H1 (cell line): Measurements from ENCODE around the gene IL17RD. TPM values are rescaled to one million over a fixed set of nuclear protein-coding genes. Genes with fewer than 3 reads are reported as not detected.

Source experiments
- CTCF ChIA-PET: fragments of 300-600 bp; sonication (Branson Sonifier 250); formaldehyde crosslinking; loops from one replicate; lab custom pipeline; 2021; ENCODE audit not compliant: partially characterized antibody; lab: Charles Lee
- POLR2A ChIA-PET: fragments of 300-600 bp; sonication (Branson Sonifier 250); formaldehyde crosslinking; loops from one replicate; lab custom pipeline; 2021; ENCODE audit warnings: inconsistent platforms; ENCODE audit not compliant: partially characterized antibody; lab: Charles Lee
- DNase-seq, 2 experiments: peaks; one replicate each; pipeline versions ENCODE4 v3.0.0 to v3.0.0-alpha.2; 2010 to 2022; ENCODE audit warnings: low spot score in 2 of 2, low read depth in 1 of 2, mixed read lengths in 1 of 2
- FAIRE-seq: peaks from 2 replicates; lab custom pipeline; 2011; peaks lifted over from hg19 to GRCh38; lab: Jason Lieb, UNC
- H2AFZ ChIP-seq: 2 replicates; pipeline ENCODE4 v1.8.1; 2012; ENCODE audit warnings: low read length, inconsistent platforms
- H2AK5ac ChIP-seq: 2 replicates; pipeline ENCODE4 v1.6.1; 2013; ENCODE audit warnings: low read depth, low read length
- H2BK120ac ChIP-seq: replicated peaks from 2 replicates; pipeline ENCODE3; 2013; ENCODE audit warnings: low read depth, low read length, inconsistent platforms
- H2BK12ac ChIP-seq: 2 replicates; pipeline ENCODE4 v1.6.1; 2013; ENCODE audit warnings: low read depth, low read length
- H2BK15ac ChIP-seq: 2 replicates; pipeline ENCODE4 v1.6.1; 2013; ENCODE audit warnings: low read length
- H2BK20ac ChIP-seq: 2 replicates; pipeline ENCODE4 v1.6.1; 2013; ENCODE audit warnings: low read length
- H2BK5ac ChIP-seq: 2 replicates; pipeline ENCODE4 v1.6.1; 2013; ENCODE audit warnings: low read depth, low read length
- H3K14ac ChIP-seq: 2 replicates; pipeline ENCODE4 v1.6.1; 2013; ENCODE audit warnings: inconsistent platforms; ENCODE audit not compliant: insufficient read length
- H3K18ac ChIP-seq: 2 replicates; pipeline ENCODE4 v1.6.1; 2013; ENCODE audit warnings: low read length; ENCODE audit errors: extremely low read depth
- H3K23ac ChIP-seq: 2 replicates; pipeline ENCODE4 v1.6.1; 2013; ENCODE audit warnings: inconsistent platforms; ENCODE audit not compliant: insufficient read length
- H3K23me2 ChIP-seq: 2 replicates; pipeline ENCODE4 v1.6.1; 2013; ENCODE audit warnings: low read depth, low read length
- H3K27ac ChIP-seq: 2 replicates; pipeline ENCODE4 v1.6.1; 2011; ENCODE audit warnings: low read depth, low read length, inconsistent platforms
- H3K27me3 ChIP-seq, 4 experiments: replicated peaks in 1 of 4; 1 replicate in 1 of 4; 2 replicates in 3 of 4; pipeline versions ENCODE4 v1.6.1 to v1.8.1; 2011 to 2013; ENCODE audit warnings: low read length in 3 of 4, mild to moderate bottlenecking in 3 of 4, inconsistent platforms in 2 of 4, mixed read lengths in 2 of 4, moderate library complexity in 1 of 4; ENCODE audit not compliant: control insufficient read depth in 3 of 4, insufficient read depth in 3 of 4; ENCODE audit errors: extremely low read depth in 1 of 4
- H3K36me3 ChIP-seq, 4 experiments: 2 replicates each; pipeline versions ENCODE4 v1.6.1 to v1.8.1; 2011 to 2013; ENCODE audit warnings: mild to moderate bottlenecking in 4 of 4, low read length in 3 of 4, moderate library complexity in 2 of 4, control low read depth in 1 of 4, inconsistent platforms in 1 of 4; ENCODE audit not compliant: insufficient read depth in 4 of 4, control insufficient read depth in 2 of 4
- H3K4ac ChIP-seq: replicated peaks from 2 replicates; pipeline ENCODE3; 2013; ENCODE audit warnings: low read length, low read depth, mixed read lengths, inconsistent platforms; ENCODE audit not compliant: insufficient read length
- H3K4me1 ChIP-seq, 4 experiments: replicated peaks in 1 of 4; 1 replicate in 1 of 4; 2 replicates in 3 of 4; pipeline versions ENCODE4 v1.6.1 to v1.8.1; 2011 to 2013; ENCODE audit warnings: low read length in 3 of 4, inconsistent platforms in 2 of 4, mixed read lengths in 1 of 4; ENCODE audit not compliant: insufficient read depth in 4 of 4, control insufficient read depth in 3 of 4
- H3K4me2 ChIP-seq, 2 experiments: 2 replicates each; pipeline versions ENCODE4 v1.6.1 to v1.8.1; 2011 to 2013; ENCODE audit warnings: low read depth in 2 of 2, low read length in 2 of 2, control low read depth in 1 of 2, inconsistent platforms in 1 of 2, mild to moderate bottlenecking in 1 of 2; ENCODE audit not compliant: insufficient read depth in 1 of 2
- H3K4me3 ChIP-seq, 4 experiments: fragments of 200-600, 300-600 bp in 1 of 4; sonication (generic), shearing (Covaris generic), sonication (Bioruptor Twin) in 1 of 4; 2 replicates each; pipeline versions ENCODE4 v1.5.1 to v1.8.1; 2011 to 2016; ENCODE audit warnings: low read length in 4 of 4, low read depth in 3 of 4, control low read depth in 2 of 4, inconsistent platforms in 2 of 4, mild to moderate bottlenecking in 2 of 4, mixed read lengths in 1 of 4, moderate library complexity in 1 of 4; ENCODE audit not compliant: insufficient read depth in 2 of 4; ENCODE audit errors: extremely low read depth in 1 of 4
- H3K56ac ChIP-seq: replicated peaks from 2 replicates; pipeline ENCODE3; 2013; ENCODE audit warnings: low read depth, mild to moderate bottlenecking, mixed read lengths, low read length, inconsistent platforms; ENCODE audit not compliant: insufficient read length
- H3K79me1 ChIP-seq: 2 replicates; pipeline ENCODE4 v1.6.1; 2013; ENCODE audit warnings: low read depth, low read length, control low read depth
- H3K79me2 ChIP-seq, 2 experiments: 2 replicates each; pipeline versions ENCODE4 v1.6.1 to v1.8.1; 2012 to 2013; ENCODE audit warnings: low read length in 2 of 2, mild to moderate bottlenecking in 2 of 2, inconsistent platforms in 1 of 2; ENCODE audit not compliant: insufficient read depth in 2 of 2, control insufficient read depth in 1 of 2
- H3K9ac ChIP-seq, 4 experiments: replicated peaks in 1 of 4; 1 replicate in 1 of 4; 2 replicates in 3 of 4; pipeline versions ENCODE4 v1.6.1 to v1.8.1; 2011 to 2013; ENCODE audit warnings: low read depth in 3 of 4, low read length in 3 of 4, control low read depth in 2 of 4, mild to moderate bottlenecking in 2 of 4, moderate library complexity in 2 of 4, inconsistent platforms in 1 of 4; ENCODE audit errors: extremely low read depth in 1 of 4
- H3K9me3 ChIP-seq, 2 experiments: 2 replicates each; pipeline versions ENCODE4 v1.6.1 to v1.8.1; 2012 to 2013; ENCODE audit warnings: mild to moderate bottlenecking in 2 of 2, moderate library complexity in 2 of 2, control low read depth in 1 of 2, inconsistent platforms in 1 of 2, low read depth in 1 of 2, low read length in 1 of 2, mixed read lengths in 1 of 2; ENCODE audit not compliant: insufficient read depth in 2 of 2
- H4K20me1 ChIP-seq, 2 experiments: replicated peaks in 1 of 2; 2 replicates each; pipeline versions ENCODE3 to v1.8.1; 2011 to 2013; ENCODE audit warnings: inconsistent platforms in 2 of 2, low read length in 2 of 2, mild to moderate bottlenecking in 1 of 2; ENCODE audit not compliant: insufficient read depth in 2 of 2, control insufficient read depth in 1 of 2
- H4K5ac ChIP-seq: 2 replicates; pipeline ENCODE4 v1.6.1; 2013; ENCODE audit warnings: low read length, low read depth, mixed read lengths, inconsistent platforms; ENCODE audit not compliant: insufficient read length
- H4K8ac ChIP-seq: 2 replicates; pipeline ENCODE4 v1.8.0; 2013; ENCODE audit warnings: mild to moderate bottlenecking, moderate library complexity, low read length, inconsistent platforms; ENCODE audit not compliant: insufficient read depth; ENCODE audit errors: extremely low read depth
- H4K91ac ChIP-seq: replicated peaks from 2 replicates; pipeline ENCODE3; 2013; ENCODE audit warnings: low read length, mixed read lengths, inconsistent platforms; ENCODE audit not compliant: insufficient read length
- NANOG ChIP-seq: IDR thresholded peaks from 2 replicates; pipeline ENCODE4 v1.6.1; 2011; ENCODE audit warnings: low read length, low read depth, mild to moderate bottlenecking, inconsistent platforms; ENCODE audit not compliant: insufficient read depth, poor library complexity, severe bottlenecking
- WGBS, 2 experiments: shearing (Covaris generic) in 1 of 2; methylation state at CpG; one replicate each; pipeline versions ENCODE4 v1.1.6 to v1.1.7; 2013 to 2015; ENCODE audit warnings: low lambda C conversion rate in 2 of 2, mixed read lengths in 2 of 2, inconsistent platforms in 1 of 2, low coverage in 1 of 2, missing lambda C conversion rate in 1 of 2; ENCODE audit not compliant: insufficient replicate concordance in 2 of 2, insufficient coverage in 1 of 2, insufficient read length in 1 of 2; ENCODE audit errors: extremely low coverage in 1 of 2, missing lambda C conversion rate in 1 of 2; 5-methylcytosine and 5-hydroxymethylcytosine counted together
- polyA plus RNA-seq, 7 experiments: library from polyadenylated mRNA; depleted of rRNA in 3 of 7; stranded (reverse) in 5 of 7; unstranded in 2 of 7; fragments of >200 nt in 5 of 7; fragments of 200-250 nt in 2 of 7; gene quantifications; 1 replicate in 5 of 7; 2 replicates in 1 of 7; 4 replicates in 1 of 7; pipeline versions ENCODE4 v1.2.1 to v1.2.3, GENCODE V29; 2011 to 2013; ENCODE audit warnings: missing spikeins in 2 of 7, mixed read lengths in 2 of 7
- total RNA-seq: library from RNA; stranded (reverse); fragmentation: NEBNext Ultra II Directional; extraction: Animal tissue kit (Norgen Biotek cat#: 25700); gene quantifications from 2 replicates; pipeline ENCODE4 v1.2.1, GENCODE V29; 2021

The IL17RD gene
- total and polyA plus RNA-seq, 2 of the 8 experiments (the other 6 are each of a cell fraction or from before 2014, with no cell fraction given): 10.9 to 48.9 TPM

GRCh38 chr3:57064001-57064400 is 101.2 kb downstream of the IL17RD start:
- H4K8ac ChIP-seq: no peak overlapping the region
- TF ChIP-seq NANOG: no peak

More at GRCh38 chr3:57064001-57064400, 101.2 kb downstream of the IL17RD start:
- ChIA-PET POLR2A (interaction anchor here (0.7 to 1.0 kb wide), 3 partner anchors 12 to 74 kb away, joined by 3 to 7 read pairs (median 3); no protein-coding TSS in a partner anchor), CTCF (interaction anchor here (0.6 to 1.2 kb wide), 2 partner anchors 15 to 761 kb away, joined by 3 to 4 read pairs; no protein-coding TSS in a partner anchor)
- Histone ChIP-seq H3K23me2 (peaks cover 2% of the 10 kb centered on the region; the same call in 1 of the 2 replicates), H2BK5ac (no peak overlapping the region; the same call in 1 of the 2 replicates), H3K14ac (no peak overlapping the region), H3K27ac (no peak overlapping the region), H3K18ac (no peak overlapping the region), H4K5ac (no peak overlapping the region), H2BK12ac (no peak overlapping the region), H3K9ac (no peak overlapping the region), H3K4me3 (no peak overlapping the region), H2AFZ (no peak overlapping the region), H3K23ac (no peak overlapping the region), H3K4me1 (peaks cover 0 to 15% (median 8%) of the 10 kb centered on the region in 4 experiments; a peak in 6 of 7 replicates), H3K36me3 (no peaks in the 10 kb centered on the region), H4K91ac (no peak overlapping the region), H2AK5ac (no peak overlapping the region), H3K79me2 (no peaks in the 10 kb centered on the region), H3K4me2 (no peak overlapping the region), H3K4ac (no peak overlapping the region), H2BK15ac (no peak overlapping the region), H3K27me3 (no peaks in the 10 kb centered on the region), H3K79me1 (peaks cover 3% of the 10 kb centered on the region; the same call in 1 of the 2 replicates), H3K56ac (no peak overlapping the region), H2BK120ac (no peak overlapping the region), H4K20me1 (no peaks in the 10 kb centered on the region), H2BK20ac (0 out of 2 replicates have a peak overlapping the region, but pooled peaks have one; percentile 72), H3K9me3 (no peaks in the 10 kb centered on the region)
- FAIRE-seq (no peak), DNase-seq (no peak)
- WGBS, 2 experiments: 91% methylated on average over 6 of the region's 6 CpGs; no CpG with 5 or more reads in 1 of the 2 experiments
